GM06990 (cell line): ENCODE data around the gene HSPBP1.

Experiments used
- DNase-seq: peaks from one replicate; pipeline ENCODE4 v3.0.0-alpha.2; 2011; ENCODE audit not compliant: insufficient read length; ENCODE audit errors: extremely low read depth
- H3K27me3 ChIP-seq: replicated peaks from 2 replicates; pipeline ENCODE4 v1.6.0; 2011; ENCODE audit warnings: low read length; ENCODE audit not compliant: control insufficient read depth, insufficient read depth
- H3K36me3 ChIP-seq: 2 replicates; pipeline ENCODE4 v1.5.1; 2011; ENCODE audit warnings: low read length; ENCODE audit not compliant: control insufficient read depth, insufficient read depth
- H3K4me3 ChIP-seq: replicated peaks from 2 replicates; pipeline ENCODE4 v1.5.1; 2011; ENCODE audit warnings: low read depth, mild to moderate bottlenecking, control low read depth, low read length
- TF ChIP-seq, protein P1 (sequence below): IDR thresholded peaks from 2 replicates; pipeline ENCODE4 v1.5.1; 2011; ENCODE audit warnings: low read length, control low read depth, mild to moderate bottlenecking, inconsistent platforms; ENCODE audit not compliant: insufficient read depth, poor library complexity, severe bottlenecking

Gene HSPBP1

DNA sequence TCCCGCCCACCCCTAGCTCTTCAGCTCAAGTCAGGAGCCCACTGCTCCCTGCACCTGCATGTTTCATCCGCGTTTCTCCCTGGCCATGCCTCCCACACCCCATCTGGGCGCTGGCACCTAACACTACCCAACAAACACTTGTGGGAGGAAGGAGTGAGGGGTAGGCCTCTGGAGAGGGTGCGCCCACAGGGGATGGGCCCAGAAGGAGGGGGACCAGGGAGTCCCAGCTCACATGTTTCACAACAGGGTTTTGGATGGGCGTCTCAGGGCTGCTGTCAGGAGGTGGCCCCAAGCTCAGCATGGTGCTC is 39.2 kb downstream of the HSPBP1 start:
- DNase-seq, result no peak
- Histone ChIP-seq H3K4me3 (no peak overlapping the region), H3K36me3 (peaks cover 73% of the 10 kb centered on the region), H3K27me3 (no peaks in the 10 kb centered on the region)
- TF ChIP-seq, protein P1, sequence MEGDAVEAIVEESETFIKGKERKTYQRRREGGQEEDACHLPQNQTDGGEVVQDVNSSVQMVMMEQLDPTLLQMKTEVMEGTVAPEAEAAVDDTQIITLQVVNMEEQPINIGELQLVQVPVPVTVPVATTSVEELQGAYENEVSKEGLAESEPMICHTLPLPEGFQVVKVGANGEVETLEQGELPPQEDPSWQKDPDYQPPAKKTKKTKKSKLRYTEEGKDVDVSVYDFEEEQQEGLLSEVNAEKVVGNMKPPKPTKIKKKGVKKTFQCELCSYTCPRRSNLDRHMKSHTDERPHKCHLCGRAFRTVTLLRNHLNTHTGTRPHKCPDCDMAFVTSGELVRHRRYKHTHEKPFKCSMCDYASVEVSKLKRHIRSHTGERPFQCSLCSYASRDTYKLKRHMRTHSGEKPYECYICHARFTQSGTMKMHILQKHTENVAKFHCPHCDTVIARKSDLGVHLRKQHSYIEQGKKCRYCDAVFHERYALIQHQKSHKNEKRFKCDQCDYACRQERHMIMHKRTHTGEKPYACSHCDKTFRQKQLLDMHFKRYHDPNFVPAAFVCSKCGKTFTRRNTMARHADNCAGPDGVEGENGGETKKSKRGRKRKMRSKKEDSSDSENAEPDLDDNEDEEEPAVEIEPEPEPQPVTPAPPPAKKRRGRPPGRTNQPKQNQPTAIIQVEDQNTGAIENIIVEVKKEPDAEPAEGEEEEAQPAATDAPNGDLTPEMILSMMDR, result no peak

DNA sequence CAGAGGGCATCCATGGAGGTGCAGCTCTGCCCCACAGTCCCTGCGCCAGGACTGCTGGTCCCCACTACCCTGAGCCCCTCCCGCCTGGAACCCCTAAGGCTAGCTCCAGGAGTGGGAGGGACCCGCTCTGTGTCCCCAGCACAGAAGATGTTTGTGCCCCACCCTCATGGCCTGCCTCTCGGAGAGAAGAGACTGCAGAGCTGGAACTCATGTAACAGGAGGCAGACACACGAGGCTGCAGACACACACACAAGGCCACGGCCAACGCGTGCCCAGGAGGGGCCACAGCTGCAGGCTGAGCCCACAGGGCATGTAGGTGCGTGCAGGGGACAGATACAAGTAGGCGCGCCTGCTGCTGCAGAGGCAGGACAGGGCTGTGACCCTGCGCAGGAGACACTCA is 40.9 kb downstream of the HSPBP1 start:
- no peak overlapping the region for H3K4me3 ChIP-seq
- H3K36me3 ChIP-seq, result peaks cover 67% of the 10 kb centered on the region
- H3K27me3 ChIP-seq, result no peaks in the 10 kb centered on the region
- DNase-seq, result no peak
- TF ChIP-seq, protein P1, result no peak

DNA sequence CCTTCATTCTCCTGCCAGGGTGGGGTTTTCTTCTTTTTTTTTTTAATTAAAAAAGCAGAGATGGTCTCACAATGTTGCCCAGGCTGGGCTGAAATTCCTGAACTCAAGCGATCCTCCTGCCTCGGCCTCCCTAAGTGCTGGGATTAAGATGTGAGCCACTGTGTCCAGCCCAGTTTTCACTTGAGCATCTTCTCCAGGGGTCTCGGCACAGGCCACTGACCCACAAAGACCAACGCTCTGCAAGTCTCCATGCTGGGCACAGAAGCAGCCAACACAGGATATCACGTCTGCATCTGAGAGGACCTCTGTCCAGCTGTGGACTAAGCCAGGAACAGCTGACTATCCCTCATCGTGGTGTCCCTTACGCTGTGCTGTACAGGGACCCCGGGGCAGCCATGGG is 41.9 kb downstream of the HSPBP1 start:
- TF ChIP-seq, protein P1, result no peak

DNA sequence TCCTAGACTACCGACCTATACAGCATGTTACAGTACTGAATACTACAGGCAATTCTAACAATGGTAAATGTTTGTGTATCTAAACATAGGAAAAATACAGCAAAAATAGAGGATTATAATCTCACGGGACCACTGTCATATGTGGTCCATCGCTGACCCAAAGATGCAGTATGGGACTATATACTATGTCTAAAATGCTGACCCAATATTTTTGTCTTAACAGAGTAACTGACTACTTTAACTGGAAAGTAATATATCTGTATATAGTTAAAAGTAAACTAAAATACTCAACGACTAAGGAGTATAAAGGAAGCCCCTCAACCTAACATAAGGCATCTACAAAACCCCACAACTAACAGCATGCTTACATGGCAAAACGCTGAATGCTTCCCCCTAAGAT is 46.9 kb downstream of the HSPBP1 start:
- DNase-seq, result no peak
- H3K4me3 ChIP-seq, result no peak overlapping the region
- no peaks in the 10 kb centered on the region for H3K27me3 ChIP-seq
- TF ChIP-seq, protein P1, result no peak
- H3K36me3 ChIP-seq, result peaks cover 55% of the 10 kb centered on the region

More for the DNA sequence above, 41.9 kb downstream of the HSPBP1 start:
- DNase-seq, result no peak
- H3K36me3 ChIP-seq, result peaks cover 60% of the 10 kb centered on the region
- no peak overlapping the region for H3K4me3 ChIP-seq
- no peaks in the 10 kb centered on the region for H3K27me3 ChIP-seq

DNA sequence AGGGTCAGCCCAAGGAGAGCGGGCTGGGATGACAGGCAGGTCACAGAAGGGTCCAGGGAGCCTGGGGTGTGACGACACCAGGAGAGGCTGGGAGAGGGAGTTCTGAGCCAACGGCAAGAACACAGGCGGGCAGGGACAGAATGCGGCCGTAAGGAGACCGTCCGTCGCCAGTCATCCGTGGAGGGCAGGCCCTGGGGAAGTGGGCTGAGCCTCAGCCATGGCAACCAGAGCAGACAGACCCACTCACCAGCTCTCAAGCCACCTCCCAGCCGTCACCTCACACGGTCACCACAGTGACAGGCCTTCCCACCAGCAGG is 47.7 kb downstream of the HSPBP1 start:
- DNase-seq, result no peak
- Histone ChIP-seq H3K36me3 (peaks cover 56% of the 10 kb centered on the region), H3K27me3 (no peaks in the 10 kb centered on the region), H3K4me3 (no peak overlapping the region)
- TF ChIP-seq, protein P1, result no peak
